Measurements from ENCODE around the gene GALNT2. TPM values are rescaled to one million over a fixed set of nuclear protein-coding genes. Genes with fewer than 3 reads are reported as not detected.

Gene GALNT2
- total and polyA plus RNA-seq, 9 of the 15 experiments (the other 6 are each of a cell fraction or from before 2014, with no cell fraction given) = 1.6 to 106 (median 51.9) TPM

GRCh38 chr1:230124186-230125128 lies 57.4 kb downstream of the GALNT2 start (continued):
- TF ChIP-seq TFE3 (CRISPR knock-in tag; IDR thresholded peaks at IDR 0.05) = no peak
- TF ChIP-seq FOXO4 (CRISPR knock-in tag; IDR thresholded peaks at IDR 0.05) = no peak
- TF ChIP-seq ZFP30 (CRISPR knock-in tag; IDR thresholded peaks at IDR 0.05; ENCODE audit: borderline replicate concordance) = no peak
- TF ChIP-seq ZNF12 (CRISPR knock-in tag; IDR thresholded peaks at IDR 0.05) = no peak
- no peak for TF ChIP-seq HCFC1 (IDR thresholded peaks at IDR 0.05; ENCODE audit: low read depth, low read length)
- 0 out of 2 replicates have a peak, but pooled peaks have one; percentile 42 for TF ChIP-seq E2F3 (CRISPR knock-in tag; IDR thresholded peaks at IDR 0.05)
- no peak for TF ChIP-seq PRMT5 (CRISPR knock-in tag; IDR thresholded peaks at IDR 0.05)
- TF ChIP-seq STAG1 (CRISPR knock-in tag; IDR thresholded peaks at IDR 0.05; ENCODE audit: borderline replicate concordance) = no peak
- no peak for TF ChIP-seq ZNF408 (CRISPR knock-in tag; IDR thresholded peaks at IDR 0.05; ENCODE audit: low read depth)
- TF ChIP-seq SPI1 (IDR thresholded peaks at IDR 0.05; ENCODE audit: borderline replicate concordance, low read depth, low read length) = no peak
- no peak for TF ChIP-seq ETV6 (IDR thresholded peaks at IDR 0.05; ENCODE audit: borderline replicate concordance in 1 of 2, low read depth in 2 of 2, low read length in 1 of 2)
- TF ChIP-seq ETV6 (CRISPR knock-in tag; IDR thresholded peaks at IDR 0.05; ENCODE audit: borderline replicate concordance) = no peak
- TF ChIP-seq SMAD4 (CRISPR knock-in tag; conservative IDR thresholded peaks at IDR 0.05) = peak; percentile 78
- TF ChIP-seq RBFOX2 (IDR thresholded peaks at IDR 0.05; ENCODE audit: low read depth, low read length) = no peak
- TF ChIP-seq POLR2B (IDR thresholded peaks at IDR 0.05; ENCODE audit: low read depth, partially characterized antibody) = no peak
- no peak for TF ChIP-seq ZNF77 (CRISPR knock-in tag; IDR thresholded peaks at IDR 0.05)
- TF ChIP-seq HDAC2 (IDR thresholded peaks at IDR 0.05) = no peak
- no peak for TF ChIP-seq SP1 (CRISPR knock-in tag; IDR thresholded peaks at IDR 0.05)
- no peak for TF ChIP-seq RNF2 (IDR thresholded peaks at IDR 0.05)
- TF ChIP-seq MEIS2 (IDR thresholded peaks at IDR 0.05; ENCODE audit: partially characterized antibody) = peak; percentile 83
- TF ChIP-seq MEF2A (IDR thresholded peaks at IDR 0.05; ENCODE audit: control insufficient read depth, low read depth, low read length) = no peak
- no peak for TF ChIP-seq ZNF696 (CRISPR knock-in tag; conservative IDR thresholded peaks at IDR 0.05)
- TF ChIP-seq STAT5A (IDR thresholded peaks at IDR 0.05; ENCODE audit: borderline replicate concordance, low read length) = no peak

All from K562 (cell line).